Umbilical cord (tissue), 2 donors: ENCODE data around the gene SULT2B1. TPM values are rescaled to one million over a fixed set of nuclear protein-coding genes. Genes with fewer than 3 reads are reported as not detected.
"Not testable (repeated sequence)": the region's sequence is repeated elsewhere in the genome, so short reads cannot be mapped to it uniquely, and the experiment has no call there.

Source experiments
- DNase-seq: peaks from one replicate; pipeline ENCODE4 v3.0.0-alpha.2; 2015; ENCODE audit warnings: low spot score
- total RNA-seq: library from RNA; depleted of rRNA; stranded (reverse); fragments of >200 nt; gene quantifications from one replicate; pipeline ENCODE4 v1.2.3, GENCODE V29; 2014; ENCODE audit warnings: low replicate concordance; ENCODE audit not compliant: insufficient read depth

SULT2B1 gene
- total RNA-seq, 1 donor from 2014 or later, result not detected

DNA sequence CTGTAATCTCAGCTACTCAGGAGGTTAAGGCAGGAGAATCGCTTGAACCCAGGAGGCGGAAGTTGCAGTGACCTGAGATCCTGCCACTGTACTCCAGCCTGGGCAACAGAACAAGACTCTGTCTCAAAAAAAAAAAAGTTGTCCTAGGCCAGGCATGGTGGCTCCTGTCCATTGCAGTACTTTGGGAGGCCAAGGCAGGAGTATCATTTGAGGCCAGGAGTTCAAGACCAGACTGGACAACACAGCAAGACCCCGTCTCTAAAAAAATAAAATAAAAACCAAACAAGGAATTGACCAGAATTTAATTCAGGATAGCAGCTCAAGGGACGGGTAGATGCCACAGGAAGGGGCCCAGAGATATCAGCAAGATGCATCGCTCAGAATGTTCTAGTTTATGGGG lies 4.9 kb downstream of the SULT2B1 start:
- no peak for DNase-seq

DNA sequence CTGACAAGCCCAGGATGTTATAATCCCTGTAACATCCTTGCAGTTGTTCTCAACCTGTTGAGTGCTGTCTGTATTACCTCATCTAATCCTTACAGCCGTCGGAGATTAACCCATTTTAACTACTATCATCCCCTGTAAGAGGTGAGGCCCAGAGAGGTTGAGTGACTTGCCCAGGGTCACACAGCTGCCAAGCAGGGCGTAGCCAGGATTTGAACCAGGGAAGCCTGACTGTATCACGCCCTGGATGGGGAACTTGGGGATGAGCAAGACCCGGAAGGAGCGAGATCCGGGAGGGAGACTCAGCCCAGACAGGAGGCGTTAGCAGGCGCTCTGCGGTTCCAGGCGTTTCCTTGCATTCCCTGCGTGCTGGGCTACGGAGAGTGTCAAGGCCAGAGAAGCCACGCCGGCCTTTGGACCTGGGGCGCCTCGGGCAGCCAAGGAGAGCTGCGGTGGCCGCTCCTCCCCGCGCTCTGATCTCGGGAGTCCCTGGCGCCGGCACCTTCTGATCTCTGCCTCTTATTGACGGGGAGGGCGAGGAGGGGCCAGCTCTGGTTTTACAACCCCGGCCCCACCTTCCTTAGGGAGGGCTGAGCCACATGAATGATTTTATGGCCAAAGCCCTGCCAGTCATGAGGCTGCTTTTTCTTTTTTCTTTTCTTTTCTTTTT lies 6.2 kb downstream of the SULT2B1 start:
- peak; percentile 64 for DNase-seq

DNA sequence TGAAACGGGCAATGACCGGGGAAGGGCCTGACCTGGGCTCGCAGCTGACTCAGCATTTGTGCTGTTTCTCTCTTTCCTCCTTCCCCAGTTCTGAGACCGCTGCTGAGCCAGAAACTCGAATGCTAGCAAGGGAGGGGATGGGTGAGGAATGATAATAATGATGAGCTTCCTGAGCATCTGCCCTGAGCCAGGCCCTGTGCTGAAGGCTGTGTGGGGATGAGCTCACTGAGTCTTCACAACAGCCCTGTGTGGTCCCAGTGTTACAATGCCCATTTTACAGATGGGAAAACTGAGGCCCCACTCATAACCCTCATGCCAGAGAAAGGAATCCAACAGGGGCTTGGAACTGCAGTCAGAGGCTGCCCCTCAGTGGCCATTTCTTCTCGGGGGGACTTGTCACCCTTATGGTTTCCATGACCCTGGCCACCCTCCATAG lies 8.1 kb downstream of the SULT2B1 start:
- no peak for DNase-seq

DNA sequence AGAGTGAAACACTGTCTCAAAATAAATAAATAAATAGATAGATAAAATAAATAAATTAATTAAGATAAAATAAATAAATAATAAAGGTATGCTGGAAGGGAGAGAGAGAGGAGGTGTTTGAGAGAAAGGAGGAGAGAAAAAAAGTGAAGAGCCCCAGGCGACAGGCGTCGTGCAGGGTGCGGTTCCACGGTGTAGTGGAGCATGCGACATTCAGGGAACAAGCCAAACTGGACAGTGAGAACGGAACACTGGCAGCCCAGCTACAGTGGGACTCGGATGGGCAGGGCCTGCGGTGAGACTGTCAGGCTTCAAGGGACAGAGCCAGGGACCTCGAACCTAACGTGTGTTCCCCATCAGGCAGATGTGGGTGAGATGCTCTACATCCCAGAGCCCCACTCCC lies 9.4 kb downstream of the SULT2B1 start:
- no peak for DNase-seq

DNA sequence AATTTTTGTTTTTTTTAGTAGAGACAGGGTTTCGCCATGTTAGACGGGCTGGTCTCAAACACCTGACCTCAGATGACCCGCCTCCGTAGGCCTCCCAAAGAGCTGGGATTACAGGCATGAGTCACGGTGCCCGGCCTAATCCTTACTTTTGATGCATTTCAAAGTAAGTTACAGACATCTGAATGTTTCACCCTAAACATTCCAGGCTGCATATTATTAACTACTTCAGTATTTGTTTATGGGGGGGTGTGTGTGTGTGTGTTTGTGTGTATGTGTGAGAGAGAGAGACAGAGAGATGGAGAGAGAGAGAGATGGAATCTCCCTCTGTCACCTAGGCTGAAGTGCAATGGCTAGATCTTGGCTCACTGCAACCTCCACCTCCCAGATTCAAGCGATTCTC lies 13.1 kb downstream of the SULT2B1 start:
- DNase-seq, result peak; percentile 39

DNA sequence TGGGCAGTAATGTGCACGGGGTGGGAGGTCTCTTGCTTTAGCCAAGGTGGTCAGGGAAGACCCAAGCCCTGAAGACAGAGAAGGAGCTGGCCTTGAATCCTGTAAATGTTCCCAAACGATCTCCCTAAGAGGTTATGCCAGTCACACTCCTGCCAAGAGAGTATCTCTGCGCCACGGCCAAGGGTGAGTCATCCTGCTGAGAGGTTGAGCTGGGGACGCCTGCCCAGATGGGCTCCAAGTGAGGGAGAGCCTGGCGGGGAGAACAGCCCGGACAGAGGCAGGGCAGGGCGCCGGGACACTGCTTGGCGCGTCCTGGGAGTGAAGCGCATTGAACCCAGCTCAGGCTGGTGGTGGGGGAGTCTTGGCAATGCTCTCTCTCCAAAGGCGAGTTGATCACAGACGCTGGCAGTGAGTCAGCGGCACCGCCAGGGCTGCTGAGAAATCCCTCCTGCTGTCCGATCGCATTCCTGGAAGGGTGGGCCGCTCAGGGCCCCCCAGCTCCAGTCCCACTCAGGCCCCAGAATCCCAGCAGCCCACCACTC lies 16.4 kb downstream of the SULT2B1 start:
- DNase-seq, result peak; percentile 93

DNA sequence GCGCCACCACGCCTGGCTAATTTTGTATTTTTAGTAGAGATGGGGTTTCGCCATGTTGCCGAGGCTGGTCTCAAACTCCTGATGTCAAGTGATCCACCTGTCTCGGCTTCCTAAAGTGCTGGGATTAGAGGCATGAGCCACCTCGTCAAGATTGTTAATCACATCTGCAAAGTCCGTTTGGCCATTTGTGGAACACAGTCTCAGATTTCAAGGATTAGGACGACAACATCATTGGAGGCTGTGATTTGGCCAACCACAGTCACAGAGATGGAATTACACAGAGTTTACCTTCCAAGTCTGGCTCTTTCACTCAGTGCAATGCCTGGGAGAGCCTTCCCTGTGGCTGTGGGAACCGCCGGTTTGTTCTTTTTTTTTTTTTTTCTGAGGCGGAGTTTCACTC lies 17.8 kb downstream of the SULT2B1 start:
- DNase-seq, result peak; percentile 39

DNA sequence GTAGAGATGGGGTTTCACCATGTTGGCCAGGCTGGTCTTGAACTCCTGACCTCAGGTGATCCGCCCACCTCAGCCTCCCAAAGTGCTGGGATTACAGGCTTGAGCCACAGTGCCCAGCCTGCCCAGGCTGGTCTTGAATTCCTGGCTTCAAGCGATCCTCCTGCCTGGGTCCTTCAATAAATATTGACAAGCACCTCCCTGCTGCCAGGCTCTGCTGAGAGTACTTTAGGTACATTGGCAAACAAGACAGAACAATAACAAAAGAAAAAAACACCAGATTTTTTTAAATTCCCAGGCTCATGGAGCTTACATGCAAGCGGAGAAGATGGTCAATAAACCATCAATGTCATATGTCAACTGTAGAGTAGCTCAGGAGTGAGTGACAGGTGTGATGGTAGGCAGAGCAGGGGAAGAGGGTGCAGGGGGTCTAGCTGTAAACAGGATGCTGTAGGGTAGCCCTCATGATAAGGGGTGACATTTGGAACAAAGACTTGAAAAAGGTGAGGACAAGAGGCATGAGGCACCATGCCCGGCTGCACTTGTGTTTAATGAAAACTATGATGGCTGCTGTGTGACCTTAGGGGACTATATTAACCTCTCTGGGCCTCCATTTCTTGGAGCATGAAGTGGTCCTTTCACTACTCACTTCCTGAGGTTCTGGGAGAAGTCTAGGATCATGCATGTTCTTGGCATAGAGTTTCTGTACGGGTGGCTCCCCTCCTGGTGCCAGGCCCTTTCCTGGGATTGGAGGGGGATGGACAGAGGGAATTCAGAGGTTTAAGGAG lies 19.6 kb downstream of the SULT2B1 start:
- no peak for DNase-seq

DNA sequence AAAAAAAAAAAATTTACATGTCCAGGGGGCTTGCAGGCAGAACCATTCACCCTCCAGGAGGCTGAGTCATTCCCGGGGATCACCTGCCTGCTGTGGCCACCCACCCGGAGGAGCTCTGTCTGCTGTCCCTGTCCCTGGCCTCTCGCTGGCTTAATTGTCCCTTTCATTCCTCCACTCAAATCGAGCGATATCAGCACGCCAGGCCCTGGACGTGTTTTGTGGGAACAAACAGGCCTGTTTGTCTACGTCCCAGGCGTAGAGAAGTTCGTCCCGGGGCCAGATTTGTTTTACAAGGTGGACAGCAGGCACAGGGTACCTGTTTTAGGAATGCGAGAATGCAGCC lies 21.2 kb downstream of the SULT2B1 start:
- no peak for DNase-seq

DNA sequence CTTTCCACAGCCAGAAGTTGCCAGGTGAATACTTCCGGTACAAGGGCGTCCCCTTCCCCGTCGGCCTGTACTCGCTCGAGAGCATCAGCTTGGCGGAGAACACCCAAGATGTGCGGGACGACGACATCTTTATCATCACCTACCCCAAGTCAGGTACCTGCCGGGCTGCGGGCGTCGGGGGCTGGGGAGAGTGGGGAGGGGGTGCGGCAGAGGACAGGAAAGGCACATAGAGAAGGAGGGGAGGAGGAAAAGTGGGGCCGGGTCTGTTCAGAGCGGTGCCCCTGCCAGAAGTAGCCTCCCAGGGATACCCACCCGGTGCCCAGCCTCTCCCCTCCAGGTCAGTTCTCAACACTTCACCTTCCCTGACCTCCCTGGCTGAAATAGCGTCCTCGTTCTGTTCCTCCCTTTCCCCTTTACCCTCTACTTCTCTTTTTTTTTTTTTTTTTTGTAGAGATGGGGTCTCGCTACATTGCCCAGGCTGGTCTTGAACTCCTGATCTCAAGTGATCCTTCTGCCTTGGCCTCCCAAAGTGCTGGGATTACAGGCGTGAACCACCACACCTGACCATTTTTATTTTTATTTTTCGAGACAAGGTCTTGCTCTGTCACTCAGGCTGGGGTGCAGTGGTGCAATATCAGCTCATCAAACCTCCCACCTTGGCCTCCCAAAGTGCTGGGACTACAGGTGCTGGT lies 24.1 kb downstream of the SULT2B1 start:
- no peak for DNase-seq

DNA sequence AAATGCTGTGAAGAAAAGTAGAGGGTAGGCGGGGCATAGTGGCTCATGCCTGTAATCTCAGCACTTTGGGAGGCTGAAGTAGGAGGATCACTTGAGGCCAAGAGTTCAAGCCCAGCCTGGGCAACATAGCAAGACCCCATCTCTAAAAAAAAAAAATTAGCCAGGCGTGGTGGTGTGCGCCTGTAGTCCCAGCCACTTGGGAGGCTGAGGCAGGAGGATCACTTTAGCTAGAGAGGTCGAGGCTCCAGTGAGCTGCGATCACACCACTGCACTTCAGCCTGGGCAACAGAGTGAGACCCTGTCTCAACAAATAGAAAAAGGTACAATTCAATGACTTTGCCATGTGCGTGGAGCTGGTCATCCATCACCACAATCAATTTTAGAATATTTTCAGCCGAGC lies 25.9 kb downstream of the SULT2B1 start:
- DNase-seq, result not testable (repeated sequence)

DNA sequence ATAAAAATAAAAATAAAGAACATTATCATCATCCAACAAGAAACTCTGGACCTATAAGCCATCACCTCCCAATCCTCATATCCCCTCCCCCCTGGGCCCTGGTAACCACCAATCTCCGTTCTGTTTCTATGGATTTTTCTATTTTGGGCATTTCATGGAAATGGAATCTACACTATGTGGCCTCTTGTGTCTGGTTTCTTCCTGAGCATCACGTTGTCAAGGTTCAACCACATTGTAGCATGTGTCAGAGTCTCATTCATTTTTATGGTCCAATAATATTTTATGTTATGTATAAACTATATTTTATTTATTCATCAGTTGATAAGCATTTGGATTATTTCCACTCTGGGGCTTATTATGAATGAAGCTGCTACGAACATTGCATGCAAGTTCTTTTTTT lies 26.9 kb downstream of the SULT2B1 start:
- DNase-seq, result peak; percentile 41

DNA sequence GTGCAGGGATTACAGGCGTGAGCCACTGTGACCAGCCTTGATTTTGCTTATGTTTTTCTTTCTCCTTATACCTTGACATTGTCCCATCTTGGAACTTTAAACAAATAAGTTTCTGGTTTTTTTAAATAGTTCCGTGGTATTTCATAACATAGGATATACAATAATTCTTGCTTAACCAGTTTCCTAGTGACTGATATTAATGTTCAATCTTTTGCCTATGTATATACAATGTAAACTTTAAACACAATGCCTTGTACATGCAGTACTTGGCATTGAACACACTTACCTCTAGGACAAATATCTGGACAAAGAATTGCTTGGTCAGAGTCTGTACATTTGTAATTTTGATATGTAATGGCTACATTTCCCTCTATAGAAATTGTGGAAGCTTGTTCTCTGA lies 30.2 kb downstream of the SULT2B1 start:
- no peak for DNase-seq

DNA sequence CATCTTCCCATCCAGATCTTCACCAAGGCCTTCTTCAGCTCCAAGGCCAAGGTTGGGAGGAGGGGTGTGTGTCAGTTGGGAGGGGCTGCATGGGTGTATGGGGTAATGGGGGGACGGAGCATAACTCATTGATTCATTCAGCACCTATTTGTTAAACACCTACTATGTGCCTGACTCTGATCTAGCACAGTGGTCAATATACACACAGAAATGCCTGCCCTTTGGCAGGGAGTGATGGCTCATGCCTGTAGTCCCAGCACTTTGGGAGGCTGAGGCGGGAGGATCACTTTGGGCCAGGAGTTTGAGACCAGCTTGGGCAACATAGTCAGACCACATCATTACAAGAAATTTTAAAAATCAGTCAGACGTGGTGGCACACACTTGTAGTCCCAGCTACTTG lies 35.4 kb downstream of the SULT2B1 start:
- no peak for DNase-seq

DNA sequence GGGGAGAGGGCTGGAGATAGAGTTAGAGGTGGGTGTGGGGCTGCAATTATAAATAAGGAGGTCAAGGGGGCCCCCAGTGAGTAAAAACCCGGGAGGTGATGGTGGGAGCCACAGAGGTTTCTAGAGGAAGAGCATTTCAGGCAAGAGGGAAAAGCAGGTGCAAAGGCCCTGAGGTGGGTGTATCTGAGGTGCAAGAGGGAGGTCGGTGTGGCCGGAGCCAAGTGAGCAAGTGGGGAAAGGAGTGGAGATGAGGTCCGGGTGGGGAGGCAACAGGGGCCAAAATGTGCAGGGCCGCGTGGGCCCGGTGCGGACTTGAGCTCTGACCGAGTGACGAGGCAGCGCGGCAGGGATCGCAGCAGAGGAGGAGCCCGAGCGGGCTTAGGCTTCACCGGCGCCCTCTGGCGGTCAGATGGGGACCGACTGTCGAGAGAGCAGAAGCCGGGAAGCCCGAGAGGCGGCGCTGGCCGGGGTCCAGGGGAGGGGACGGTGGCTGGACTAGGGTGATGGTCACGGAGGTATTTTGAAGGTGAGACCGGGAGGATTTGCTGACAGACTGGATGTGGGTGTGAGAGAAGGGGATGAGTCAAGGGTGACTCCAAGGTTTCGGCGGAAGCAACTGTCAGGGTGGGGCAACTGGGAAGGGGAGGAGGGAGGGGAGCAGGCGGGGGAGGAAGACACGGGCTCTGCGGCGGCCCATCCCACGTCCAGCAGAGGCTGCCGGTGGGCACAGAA lies 36.9 kb downstream of the SULT2B1 start:
- DNase-seq, result peak; percentile 83

DNA sequence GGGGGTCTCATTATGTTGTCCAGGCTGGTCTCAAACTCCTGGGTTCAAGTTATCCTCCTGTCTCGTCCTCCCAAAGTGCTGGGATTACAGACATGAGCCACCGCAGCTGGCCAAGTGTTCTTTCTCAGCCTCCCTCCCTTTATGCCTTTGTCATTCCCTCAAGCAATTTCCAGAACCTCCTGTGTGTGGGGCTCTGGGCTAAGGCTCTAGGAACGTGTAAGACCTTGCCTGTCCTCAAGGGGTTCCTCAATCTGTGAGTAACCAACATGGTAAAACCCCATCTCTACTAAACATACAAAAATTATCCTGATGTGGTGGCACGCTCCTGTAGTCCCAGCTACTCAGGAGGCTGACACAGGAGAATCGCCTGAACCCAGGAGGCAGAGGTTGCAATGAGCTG lies 39.0 kb downstream of the SULT2B1 start:
- DNase-seq, result no peak

DNA sequence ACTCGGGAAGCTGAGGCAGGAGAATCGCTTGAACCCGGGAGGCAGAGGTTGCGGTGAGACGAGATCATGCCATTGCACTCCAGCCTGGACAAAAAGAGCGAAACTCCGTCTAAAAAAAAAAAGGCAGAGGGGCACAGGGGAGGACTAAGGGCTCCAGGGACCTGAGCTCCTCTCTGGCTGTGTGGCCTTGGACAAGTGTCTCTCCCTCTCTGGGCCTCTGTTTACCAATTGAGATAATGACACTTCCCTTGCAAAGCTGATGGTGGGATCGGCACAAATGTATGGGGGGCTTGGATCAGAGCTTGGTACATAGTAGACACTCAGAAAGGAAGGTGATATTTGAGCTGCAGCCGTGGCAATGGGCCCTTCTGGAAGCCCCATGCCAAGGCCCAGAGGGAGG lies 43.2 kb downstream of the SULT2B1 start:
- DNase-seq, result no peak

DNA sequence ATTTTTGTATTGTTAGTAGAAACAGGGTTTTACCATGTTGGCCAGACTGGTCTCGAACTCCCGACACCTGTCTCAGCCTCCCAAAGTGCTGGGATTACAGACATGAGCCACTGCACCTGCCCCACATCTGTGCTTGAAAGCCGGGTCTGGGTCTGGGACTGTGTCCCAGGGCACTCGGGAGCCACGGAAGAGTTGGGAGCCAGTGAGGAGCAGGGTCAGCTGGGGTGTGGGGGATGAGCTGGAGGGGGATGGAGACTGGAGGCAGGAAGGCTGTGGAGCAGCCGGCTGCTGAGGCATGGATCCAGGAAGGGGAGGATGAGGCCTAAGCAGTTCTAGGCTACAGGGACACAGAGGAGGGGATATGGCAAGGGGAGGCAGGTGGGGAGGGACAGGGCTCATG lies 43.9 kb downstream of the SULT2B1 start:
- no peak for DNase-seq

DNA sequence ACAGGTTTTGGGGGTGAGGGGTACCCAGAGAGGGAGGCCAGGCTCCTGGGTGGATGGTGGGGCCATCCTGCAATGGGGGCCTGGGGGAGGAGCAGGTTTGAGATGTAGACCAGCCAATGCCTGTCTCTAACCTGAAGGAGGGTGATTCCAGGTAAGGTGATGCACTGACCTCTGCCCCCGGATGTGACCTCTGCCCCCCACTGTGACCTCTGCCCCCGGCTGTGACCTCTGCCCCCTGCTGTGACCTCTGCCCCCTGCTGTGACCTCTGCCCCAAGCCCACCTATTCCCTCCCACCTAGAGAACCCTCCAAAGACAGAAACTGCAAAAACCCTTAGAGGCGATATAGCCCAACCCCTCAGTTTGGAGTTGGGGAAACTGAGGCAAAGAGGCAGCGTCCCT lies 44.3 kb downstream of the SULT2B1 start:
- DNase-seq, result no peak

DNA sequence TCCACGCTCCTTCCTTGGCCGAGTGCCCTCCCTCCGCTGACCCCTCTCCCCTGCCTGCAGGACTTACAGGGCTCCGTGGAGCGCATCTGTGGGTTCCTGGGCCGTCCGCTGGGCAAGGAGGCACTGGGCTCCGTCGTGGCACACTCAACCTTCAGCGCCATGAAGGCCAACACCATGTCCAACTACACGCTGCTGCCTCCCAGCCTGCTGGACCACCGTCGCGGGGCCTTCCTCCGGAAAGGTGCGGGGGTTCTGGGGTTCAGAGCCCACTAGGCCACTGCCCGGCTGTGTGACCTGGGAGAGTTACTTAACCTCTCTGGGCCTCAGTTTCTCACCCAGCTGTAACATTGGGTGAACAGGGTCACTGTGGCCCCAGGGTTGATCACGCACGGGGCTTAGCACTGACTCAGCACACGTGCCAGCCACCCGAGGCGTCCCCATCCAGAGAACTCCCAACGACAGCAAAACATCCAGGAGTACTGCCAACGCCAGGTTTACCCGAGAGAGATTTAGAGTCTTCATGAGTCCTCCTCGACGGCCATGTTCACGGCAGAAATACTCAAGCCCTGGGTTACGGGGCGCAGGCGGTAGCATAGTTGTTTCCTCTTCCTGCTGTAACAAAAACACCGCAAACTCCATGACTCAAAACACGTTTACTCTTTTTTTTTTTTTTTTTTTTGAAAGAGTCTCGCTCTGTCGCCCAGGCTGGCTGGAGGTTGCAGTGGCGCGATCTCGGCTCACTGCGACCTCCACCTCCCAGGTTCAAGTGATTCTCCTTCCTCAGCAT lies 44.9 kb downstream of the SULT2B1 start:
- DNase-seq, result no peak
